Measurements from ENCODE around the gene PRAMEF11. TPM values are rescaled to one million over a fixed set of nuclear protein-coding genes. Genes with fewer than 3 reads are reported as not detected.
"Not testable (repeated sequence)": the region's sequence is repeated elsewhere in the genome, so short reads cannot be mapped to it uniquely, and the experiment has no call there.

The PRAMEF11 gene
- total and polyA plus RNA-seq, 3 experiments from 2014 or later = not detected

DNA sequence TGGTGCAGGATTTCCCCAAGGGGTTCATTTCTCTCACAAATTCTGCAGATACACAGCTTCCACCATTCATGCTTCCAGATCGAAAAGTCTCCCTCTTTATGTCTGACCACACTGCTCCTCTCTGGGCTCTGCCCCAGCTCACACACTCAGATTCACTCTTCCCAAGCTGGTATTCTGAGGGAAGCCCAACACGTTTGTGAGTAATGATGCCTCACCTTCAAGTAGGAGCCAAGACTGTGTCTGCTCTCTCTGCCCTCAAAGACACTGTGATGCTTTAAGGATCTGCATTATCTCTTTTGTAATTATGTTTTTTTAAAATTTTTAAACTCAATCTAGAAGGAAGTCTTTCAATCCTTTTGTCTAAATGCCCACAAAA lies 19.8 kb downstream of the PRAMEF11 start:
- peaks cover 18 to 36% of the 10 kb centered on the region in 2 donors for H3K27me3 Mint-ChIP-seq
- H3K27me3 ChIP-seq (ENCODE audit: insufficient read depth, low read length, poor library complexity, severe bottlenecking) = no peaks in the 10 kb centered on the region
- H3K4me1 ChIP-seq (ENCODE audit: insufficient read depth, low read length) = no peaks in the 10 kb centered on the region
- peaks cover 0 to 2% (median 0%) of the 10 kb centered on the region in 3 donors for H3K36me3 Mint-ChIP-seq
- CTCF ChIA-PET = no interaction called here
- no peaks in the 10 kb centered on the region for H3K36me3 ChIP-seq (ENCODE audit: insufficient read depth, low read length)
- H3K27ac Mint-ChIP-seq = no peak overlapping the region
- H3K4me3 ChIP-seq (ENCODE audit: low read length) = no peak overlapping the region
- H3K9me3 Mint-ChIP-seq = peaks cover 0 to 5% (median 1%) of the 10 kb centered on the region in 5 donors
- no peaks in the 10 kb centered on the region for H3K4me1 Mint-ChIP-seq
- no peak for DNase-seq
- H3K4me3 Mint-ChIP-seq = no peak overlapping the region
- no peak overlapping the region for H3K27ac ChIP-seq (ENCODE audit: low read depth, low read length)
- H3K9me3 ChIP-seq (ENCODE audit: low read length) = no peaks in the 10 kb centered on the region
- POLR2A ChIA-PET = no interaction called here

DNA sequence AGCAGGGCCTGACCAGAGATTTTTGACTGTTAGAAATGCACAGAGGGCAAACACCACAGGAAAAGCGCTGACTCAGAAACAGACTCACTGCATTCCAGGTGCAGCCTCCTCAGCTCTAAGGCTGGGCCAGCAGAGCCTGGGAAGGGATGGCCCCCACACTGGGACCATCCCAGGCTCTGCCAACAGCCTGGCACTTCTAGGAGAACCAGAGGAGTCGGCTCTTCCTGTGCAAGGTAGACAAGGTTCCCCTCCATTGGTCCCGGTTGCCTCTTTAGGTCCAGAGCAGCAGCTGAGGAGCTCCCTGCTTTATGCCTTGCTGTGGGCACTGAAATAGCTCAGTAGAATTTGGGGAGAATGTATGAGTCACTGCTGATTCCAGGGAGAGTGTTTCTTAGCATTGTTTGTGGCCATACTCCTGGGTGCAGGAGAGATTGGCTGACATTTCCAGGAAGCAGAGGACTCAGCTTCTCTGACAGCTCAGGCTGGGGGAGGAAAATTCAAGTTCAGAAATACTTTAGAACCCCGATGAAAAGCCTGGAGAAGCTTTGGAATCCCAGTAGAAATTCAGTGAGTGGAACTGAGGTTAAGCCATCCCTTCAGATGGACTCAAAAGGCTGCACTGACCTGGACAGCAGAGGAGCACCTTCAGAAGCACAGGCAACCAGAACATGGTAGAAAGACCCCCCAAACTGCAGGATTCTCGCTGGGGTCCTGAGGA lies 20.4 kb downstream of the PRAMEF11 start:
- DNase-seq = no peak
- H3K27me3 Mint-ChIP-seq = peaks cover 21 to 42% of the 10 kb centered on the region in 2 donors
- Histone ChIP-seq H3K4me1 (ENCODE audit: insufficient read depth, low read length) (no peaks in the 10 kb centered on the region), H3K9me3 (ENCODE audit: low read length) (no peaks in the 10 kb centered on the region), H3K36me3 (ENCODE audit: insufficient read depth, low read length) (no peaks in the 10 kb centered on the region), H3K4me3 (ENCODE audit: low read length) (no peak overlapping the region), H3K27me3 (ENCODE audit: insufficient read depth, low read length, poor library complexity, severe bottlenecking) (no peaks in the 10 kb centered on the region), H3K27ac (ENCODE audit: low read depth, low read length) (peak overlapping the region; percentile 24)
- POLR2A ChIA-PET = no interaction called here
- peaks cover 0 to 2% (median 0%) of the 10 kb centered on the region in 3 donors for H3K36me3 Mint-ChIP-seq
- no peak overlapping the region for H3K27ac Mint-ChIP-seq
- H3K9me3 Mint-ChIP-seq = peaks cover 0 to 6% (median 5%) of the 10 kb centered on the region in 5 donors
- no peak overlapping the region for H3K4me3 Mint-ChIP-seq
- H3K4me1 Mint-ChIP-seq = no peaks in the 10 kb centered on the region
- CTCF ChIA-PET = no interaction called here

DNA sequence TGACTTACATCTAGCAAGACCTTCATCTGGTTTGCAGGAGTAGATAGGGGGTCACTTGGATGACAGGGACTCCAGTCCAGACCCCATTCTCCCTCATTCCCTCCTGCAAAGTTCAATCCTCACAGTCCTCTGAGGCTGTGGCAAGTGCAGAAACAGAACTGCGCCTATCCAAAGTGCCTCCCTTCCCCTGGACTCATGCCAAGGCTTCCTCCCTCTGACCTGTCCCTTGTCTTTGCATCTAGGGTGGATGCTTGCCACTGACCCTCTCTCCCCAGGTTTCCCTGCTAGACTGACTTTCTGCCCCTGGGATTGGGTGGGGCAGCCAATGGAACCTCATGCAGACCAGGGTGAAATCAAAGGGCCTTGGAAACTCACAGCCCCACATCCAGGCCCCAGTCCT lies 21.3 kb downstream of the PRAMEF11 start:
- Histone ChIP-seq H3K27me3 (ENCODE audit: insufficient read depth, low read length, poor library complexity, severe bottlenecking) (no peaks in the 10 kb centered on the region), H3K27ac (ENCODE audit: low read depth, low read length) (peak overlapping the region; percentile 24), H3K4me3 (ENCODE audit: low read length) (no peak overlapping the region), H3K36me3 (ENCODE audit: insufficient read depth, low read length) (no peaks in the 10 kb centered on the region), H3K4me1 (ENCODE audit: insufficient read depth, low read length) (no peaks in the 10 kb centered on the region), H3K9me3 (ENCODE audit: low read length) (no peaks in the 10 kb centered on the region)
- ChIA-PET POLR2A (no interaction called here), CTCF (no interaction called here)
- Mint-ChIP-seq H3K9me3 (peaks cover 4 to 11% (median 9%) of the 10 kb centered on the region in 5 donors), H3K27ac (no peak overlapping the region), H3K36me3 (peaks cover 0 to 2% (median 0%) of the 10 kb centered on the region in 3 donors), H3K27me3 (peaks cover 19 to 51% of the 10 kb centered on the region in 2 donors), H3K4me3 (no peak overlapping the region), H3K4me1 (no peaks in the 10 kb centered on the region)
- no peak for DNase-seq

DNA sequence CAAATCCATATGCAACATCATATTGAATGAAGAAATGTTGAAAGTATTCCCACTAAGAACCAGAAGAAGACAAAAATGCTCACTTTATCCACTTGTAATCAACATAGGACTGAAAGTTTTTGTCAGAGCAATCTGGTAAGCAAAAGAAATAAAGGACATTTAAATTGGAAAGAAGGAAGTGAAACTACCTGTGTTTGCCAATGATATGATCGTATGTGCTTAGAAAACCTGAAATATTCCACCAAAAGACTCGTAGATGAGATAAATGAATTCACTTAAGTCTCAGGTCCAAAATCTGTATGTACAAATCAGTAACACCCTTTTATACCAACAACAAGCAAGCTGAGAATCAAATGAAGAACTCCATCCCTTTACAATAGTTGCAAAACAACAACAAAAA lies 31.5 kb downstream of the PRAMEF11 start:
- Histone ChIP-seq H3K4me1 (ENCODE audit: insufficient read depth, low read length) (no peaks in the 10 kb centered on the region), H3K27ac (ENCODE audit: low read depth, low read length) (no peak overlapping the region), H3K27me3 (ENCODE audit: insufficient read depth, low read length, poor library complexity, severe bottlenecking) (no peaks in the 10 kb centered on the region), H3K4me3 (ENCODE audit: low read length) (no peak overlapping the region), H3K9me3 (ENCODE audit: low read length) (no peaks in the 10 kb centered on the region), H3K36me3 (ENCODE audit: insufficient read depth, low read length) (no peaks in the 10 kb centered on the region)
- H3K36me3 Mint-ChIP-seq = no peaks in the 10 kb centered on the region
- ChIA-PET POLR2A (no interaction called here), CTCF (no interaction called here)
- no peak for DNase-seq
- peaks cover 4 to 15% of the 10 kb centered on the region in 2 donors for H3K27me3 Mint-ChIP-seq
- H3K9me3 Mint-ChIP-seq = peaks cover 0 to 5% (median 4%) of the 10 kb centered on the region in 5 donors
- no peak overlapping the region for H3K27ac Mint-ChIP-seq
- no peaks in the 10 kb centered on the region for H3K4me1 Mint-ChIP-seq
- H3K4me3 Mint-ChIP-seq = no peak overlapping the region

DNA sequence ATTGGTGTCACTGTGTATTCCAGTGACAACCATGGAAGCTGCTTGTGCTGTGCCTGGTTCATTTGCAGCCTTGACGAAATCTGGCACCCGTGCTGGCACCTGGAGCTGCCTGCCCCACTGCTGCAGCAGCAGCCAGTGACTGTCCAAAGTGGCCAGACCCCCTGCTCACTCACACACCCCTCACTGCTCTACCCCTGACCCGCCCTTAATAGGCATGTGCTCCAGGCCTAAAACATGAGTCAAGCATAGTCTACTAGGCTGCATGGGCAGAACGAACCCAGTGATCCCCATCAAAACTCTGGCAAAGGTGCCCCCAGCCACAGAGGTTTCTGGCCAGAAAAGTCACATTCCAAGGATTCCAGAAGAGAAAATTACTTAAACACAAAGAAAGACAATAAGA lies 32.3 kb downstream of the PRAMEF11 start:
- Histone ChIP-seq H3K27ac (ENCODE audit: low read depth, low read length) (no peak overlapping the region), H3K27me3 (ENCODE audit: insufficient read depth, low read length, poor library complexity, severe bottlenecking) (no peaks in the 10 kb centered on the region), H3K36me3 (ENCODE audit: insufficient read depth, low read length) (no peaks in the 10 kb centered on the region), H3K4me1 (ENCODE audit: insufficient read depth, low read length) (no peaks in the 10 kb centered on the region), H3K9me3 (ENCODE audit: low read length) (no peaks in the 10 kb centered on the region), H3K4me3 (ENCODE audit: low read length) (no peak overlapping the region)
- ChIA-PET POLR2A (no interaction called here), CTCF (no interaction called here)
- Mint-ChIP-seq H3K27ac (no peak overlapping the region), H3K27me3 (peaks cover 0 to 8% of the 10 kb centered on the region in 2 donors), H3K4me3 (no peak overlapping the region), H3K9me3 (peaks cover 0 to 3% (median 0%) of the 10 kb centered on the region in 5 donors), H3K36me3 (no peaks in the 10 kb centered on the region), H3K4me1 (no peaks in the 10 kb centered on the region)
- no peak for DNase-seq

DNA sequence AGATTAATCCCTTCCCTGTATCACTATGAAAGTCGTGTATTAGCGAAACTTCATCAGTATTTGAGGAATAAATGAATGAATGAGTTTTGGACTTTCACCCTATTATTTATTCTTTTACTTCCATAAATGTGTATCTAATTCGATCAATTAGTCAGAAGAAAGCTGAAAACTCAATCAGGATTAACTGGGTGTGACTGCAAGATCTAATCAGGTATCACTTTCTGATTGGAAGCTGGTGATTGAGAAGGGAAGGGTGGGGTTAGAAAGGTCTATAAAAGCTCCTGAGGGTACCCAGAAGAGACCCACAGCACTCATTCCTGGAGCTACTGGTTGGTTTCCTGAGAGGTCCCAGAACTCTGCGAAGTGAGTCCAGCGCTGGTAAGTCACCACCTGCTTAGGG lies 40.1 kb downstream of the PRAMEF11 start, which contains the start of gene PRAMEF1:
PRAMEF1 (plus strand) TSS at position 301 of the 400 bp plus-strand sequence. CDS start 1,831 bp downstream, outside the sequence.
- H3K9me3 ChIP-seq (ENCODE audit: low read length); H3K27me3 ChIP-seq (ENCODE audit: insufficient read depth, low read length, poor library complexity, severe bottlenecking); H3K36me3 Mint-ChIP-seq; H3K4me1 ChIP-seq (ENCODE audit: insufficient read depth, low read length); POLR2A ChIA-PET; H3K36me3 ChIP-seq (ENCODE audit: insufficient read depth, low read length); H3K27ac ChIP-seq (ENCODE audit: low read depth, low read length); H3K4me3 ChIP-seq (ENCODE audit: low read length); H3K4me1 Mint-ChIP-seq; H3K4me3 Mint-ChIP-seq; H3K27ac Mint-ChIP-seq; DNase-seq; CTCF ChIA-PET; H3K27me3 Mint-ChIP-seq: not testable (repeated sequence)
- peaks cover 0 to 11% (median 3%) of the 10 kb centered on the region in 5 donors for H3K9me3 Mint-ChIP-seq

DNA sequence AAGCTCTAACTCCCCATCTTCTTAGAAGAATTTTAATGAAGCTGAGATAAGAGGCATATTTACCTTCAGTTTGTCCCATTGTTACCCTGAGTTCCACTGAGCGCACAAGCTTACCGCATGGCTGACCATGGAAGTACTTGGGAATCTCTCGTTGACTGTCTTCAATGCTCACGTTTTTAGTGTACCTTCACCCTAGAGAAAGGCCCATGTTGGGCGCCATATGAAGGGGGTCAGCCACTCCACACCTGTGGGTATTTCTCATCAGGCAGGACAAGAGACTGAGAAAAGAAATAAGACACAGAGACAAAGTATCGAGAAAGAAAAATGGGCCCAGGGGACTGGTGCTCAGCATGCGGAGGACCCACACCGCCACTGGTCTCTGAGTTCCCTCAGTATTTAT lies 46.5 kb downstream of the PRAMEF11 start:
- H3K27me3 Mint-ChIP-seq; POLR2A ChIA-PET; H3K4me3 ChIP-seq (ENCODE audit: low read length); H3K4me3 Mint-ChIP-seq; H3K27ac ChIP-seq (ENCODE audit: low read depth, low read length); H3K36me3 Mint-ChIP-seq; H3K36me3 ChIP-seq (ENCODE audit: insufficient read depth, low read length); DNase-seq; H3K4me1 Mint-ChIP-seq; H3K9me3 ChIP-seq (ENCODE audit: low read length); CTCF ChIA-PET; H3K27ac Mint-ChIP-seq; H3K4me1 ChIP-seq (ENCODE audit: insufficient read depth, low read length); H3K27me3 ChIP-seq (ENCODE audit: insufficient read depth, low read length, poor library complexity, severe bottlenecking): not testable (repeated sequence)
- peaks cover 15 to 43% (median 24%) of the 10 kb centered on the region in 5 donors for H3K9me3 Mint-ChIP-seq

DNA sequence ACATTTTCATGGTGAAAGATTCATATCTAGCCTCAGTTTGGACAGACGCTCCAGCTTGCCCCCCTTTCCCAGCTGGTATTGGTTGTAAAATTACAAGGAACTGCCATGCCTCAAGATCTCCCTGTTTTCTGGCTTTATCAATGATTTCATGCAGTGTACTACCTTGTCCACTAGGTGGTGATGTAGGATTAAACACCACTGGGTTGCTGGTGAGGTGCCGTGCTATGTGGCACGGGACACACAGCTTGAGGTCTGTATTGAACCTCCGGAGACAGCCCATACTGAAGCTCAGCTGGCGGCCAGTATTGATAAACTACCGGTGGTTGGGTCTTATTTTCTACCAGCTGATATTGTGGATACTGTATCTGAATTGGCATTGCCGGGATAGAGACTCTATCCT lies 47.4 kb downstream of the PRAMEF11 start:
- H3K27me3 ChIP-seq (ENCODE audit: insufficient read depth, low read length, poor library complexity, severe bottlenecking); H3K4me3 Mint-ChIP-seq; H3K36me3 Mint-ChIP-seq; CTCF ChIA-PET; DNase-seq; POLR2A ChIA-PET; H3K27ac Mint-ChIP-seq; H3K36me3 ChIP-seq (ENCODE audit: insufficient read depth, low read length); H3K27ac ChIP-seq (ENCODE audit: low read depth, low read length); H3K9me3 ChIP-seq (ENCODE audit: low read length); H3K4me1 ChIP-seq (ENCODE audit: insufficient read depth, low read length); H3K4me3 ChIP-seq (ENCODE audit: low read length); H3K4me1 Mint-ChIP-seq: not testable (repeated sequence)
- peaks cover 6 to 11% of the 10 kb centered on the region in 2 donors for H3K27me3 Mint-ChIP-seq
- H3K9me3 Mint-ChIP-seq = peaks cover 15 to 41% (median 24%) of the 10 kb centered on the region in 5 donors
